ENCODE data around the gene ITIH3. TPM values are rescaled to one million over a fixed set of nuclear protein-coding genes. Genes with fewer than 3 reads are reported as not detected.

Gene ITIH3
- total RNA-seq, 1 experiment from 2014 or later: 0.37 TPM

GRCh38 chr3:52817860-52818259 is 23.3 kb downstream of the ITIH3 start:
- ATAC-seq: no peak
- TF ChIP-seq, protein P1, sequence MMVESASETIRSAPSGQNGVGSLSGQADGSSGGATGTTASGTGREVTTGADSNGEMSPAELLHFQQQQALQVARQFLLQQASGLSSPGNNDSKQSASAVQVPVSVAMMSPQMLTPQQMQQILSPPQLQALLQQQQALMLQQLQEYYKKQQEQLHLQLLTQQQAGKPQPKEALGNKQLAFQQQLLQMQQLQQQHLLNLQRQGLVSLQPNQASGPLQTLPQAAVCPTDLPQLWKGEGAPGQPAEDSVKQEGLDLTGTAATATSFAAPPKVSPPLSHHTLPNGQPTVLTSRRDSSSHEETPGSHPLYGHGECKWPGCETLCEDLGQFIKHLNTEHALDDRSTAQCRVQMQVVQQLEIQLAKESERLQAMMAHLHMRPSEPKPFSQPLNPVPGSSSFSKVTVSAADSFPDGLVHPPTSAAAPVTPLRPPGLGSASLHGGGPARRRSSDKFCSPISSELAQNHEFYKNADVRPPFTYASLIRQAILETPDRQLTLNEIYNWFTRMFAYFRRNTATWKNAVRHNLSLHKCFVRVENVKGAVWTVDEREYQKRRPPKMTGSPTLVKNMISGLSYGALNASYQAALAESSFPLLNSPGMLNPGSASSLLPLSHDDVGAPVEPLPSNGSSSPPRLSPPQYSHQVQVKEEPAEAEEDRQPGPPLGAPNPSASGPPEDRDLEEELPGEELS (CRISPR knock-in tag; IDR thresholded peaks at IDR 0.05): no peak
- no peak for TF ChIP-seq ATF2 (CRISPR knock-in tag; IDR thresholded peaks at IDR 0.05; ENCODE audit: borderline replicate concordance, low read depth)
- TF ChIP-seq JAZF1 (CRISPR knock-in tag; IDR thresholded peaks at IDR 0.05): no peak
- TF ChIP-seq, protein P2, sequence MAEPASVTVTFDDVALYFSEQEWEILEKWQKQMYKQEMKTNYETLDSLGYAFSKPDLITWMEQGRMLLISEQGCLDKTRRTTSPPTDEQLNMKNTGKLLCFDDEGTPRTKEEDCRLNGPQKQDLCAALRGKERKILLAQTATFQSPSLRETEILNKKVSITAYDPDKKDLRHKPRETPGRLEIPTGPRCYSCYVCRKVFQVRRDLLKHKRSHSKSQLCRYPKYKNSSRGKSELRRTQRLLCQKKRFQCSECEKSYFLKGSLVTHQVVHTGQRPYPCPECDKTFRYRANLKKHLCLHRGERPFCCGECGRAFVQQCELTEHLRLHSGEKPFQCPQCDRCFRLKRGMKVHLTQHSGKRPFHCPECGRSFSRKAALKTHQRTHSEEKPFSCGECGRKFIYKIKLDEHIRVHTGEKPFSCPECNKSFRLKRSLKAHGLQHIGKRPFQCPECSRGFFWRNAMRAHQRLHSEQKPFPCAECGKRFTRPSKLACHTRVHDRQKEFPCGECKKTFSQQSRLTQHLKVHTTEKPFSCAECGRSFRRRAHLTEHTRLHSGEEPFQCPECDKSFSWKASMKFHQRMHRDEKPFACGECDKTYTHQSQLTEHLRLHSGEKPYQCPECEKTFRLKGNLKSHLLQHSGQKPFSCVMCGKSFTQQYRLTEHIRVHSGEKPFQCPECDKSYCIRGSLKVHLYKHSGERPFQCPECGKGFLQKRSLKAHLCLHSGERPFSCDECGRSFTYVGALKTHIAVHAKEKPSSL (CRISPR knock-in tag; conservative IDR thresholded peaks at IDR 0.05): no peak
- no peak for TF ChIP-seq SOX15 (CRISPR knock-in tag; IDR thresholded peaks at IDR 0.05)
- TF ChIP-seq AR (CRISPR knock-in tag; IDR thresholded peaks at IDR 0.05): no peak
- TF ChIP-seq KAT7 (CRISPR knock-in tag; IDR thresholded peaks at IDR 0.05; ENCODE audit: borderline replicate concordance): no peak
- no peak for TF ChIP-seq EMX1 (CRISPR knock-in tag; IDR thresholded peaks at IDR 0.05)
- TF ChIP-seq JUN (CRISPR knock-in tag; IDR thresholded peaks at IDR 0.05): no peak
- TF ChIP-seq CDX4 (CRISPR knock-in tag; IDR thresholded peaks at IDR 0.05; ENCODE audit: borderline replicate concordance): no peak
- Mint-ChIP-seq H3K36me3 (no peaks in the 10 kb centered on the region), H3K4me3 (no peak overlapping the region), H3K9me3 (no peaks in the 10 kb centered on the region), H3K4me1 (peaks cover 12% of the 10 kb centered on the region), H3K27ac (no peak overlapping the region), H3K27me3 (ENCODE audit: low read depth) (no peaks in the 10 kb centered on the region)
- CTCF ChIA-PET: interaction anchor here (6.4 kb wide), 1 partner anchor 25 kb away, joined by 96 read pairs; the partner anchor contains the start of gene ITIH3
- POLR2A ChIA-PET: no interaction called here
- no peak for DNase-seq (ENCODE audit: low spot score)

GRCh38 chr3:52819936-52820335 is 25.3 kb downstream of the ITIH3 start:
- H3K27ac Mint-ChIP-seq: no peak overlapping the region
- ATAC-seq: no peak
- no peak for DNase-seq (ENCODE audit: low spot score)
- ChIA-PET POLR2A (no interaction called here), CTCF (interaction anchor here (0.7 to 6.4 kb wide), 21 partner anchors 10 to 250 kb away, joined by 3 to 96 read pairs (median 8); partner anchors contain the start of genes GLT8D1, ITIH3, NEK4 and SPCS1)
- peaks cover 12% of the 10 kb centered on the region for H3K4me1 Mint-ChIP-seq
- no peak overlapping the region for H3K4me3 Mint-ChIP-seq
- H3K9me3 Mint-ChIP-seq: no peaks in the 10 kb centered on the region
- H3K27me3 Mint-ChIP-seq (ENCODE audit: low read depth): no peaks in the 10 kb centered on the region
- no peaks in the 10 kb centered on the region for H3K36me3 Mint-ChIP-seq
- TF ChIP-seq, protein P3, sequence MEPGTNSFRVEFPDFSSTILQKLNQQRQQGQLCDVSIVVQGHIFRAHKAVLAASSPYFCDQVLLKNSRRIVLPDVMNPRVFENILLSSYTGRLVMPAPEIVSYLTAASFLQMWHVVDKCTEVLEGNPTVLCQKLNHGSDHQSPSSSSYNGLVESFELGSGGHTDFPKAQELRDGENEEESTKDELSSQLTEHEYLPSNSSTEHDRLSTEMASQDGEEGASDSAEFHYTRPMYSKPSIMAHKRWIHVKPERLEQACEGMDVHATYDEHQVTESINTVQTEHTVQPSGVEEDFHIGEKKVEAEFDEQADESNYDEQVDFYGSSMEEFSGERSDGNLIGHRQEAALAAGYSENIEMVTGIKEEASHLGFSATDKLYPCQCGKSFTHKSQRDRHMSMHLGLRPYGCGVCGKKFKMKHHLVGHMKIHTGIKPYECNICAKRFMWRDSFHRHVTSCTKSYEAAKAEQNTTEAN (CRISPR knock-in tag; IDR thresholded peaks at IDR 0.05): no peak
- TF ChIP-seq CDX4 (CRISPR knock-in tag; IDR thresholded peaks at IDR 0.05; ENCODE audit: borderline replicate concordance) (no peak), AR (CRISPR knock-in tag; IDR thresholded peaks at IDR 0.05) (no peak), ZNF671 (CRISPR knock-in tag; IDR thresholded peaks at IDR 0.05) (no peak), GRHL2 (CRISPR knock-in tag; IDR thresholded peaks at IDR 0.05; ENCODE audit: insufficient replicate concordance, severe bottlenecking) (no peak)

Measured in WTC11 (cell line).